22Rv1 (cell line): ENCODE measurements around the gene F13A1.

Experiments
- ZFX ChIP-seq: fragments of 450-650 bp; IDR thresholded peaks from 2 replicates; pipeline ENCODE4 v1.6.1; 2017; ENCODE audit warnings: antibody characterized with exemption, borderline replicate concordance
- TF ChIP-seq, protein P1 (sequence below): fragments of 450-650 bp; IDR thresholded peaks from 2 replicates; pipeline ENCODE4 v1.5.1; 2017; ENCODE audit warnings: mild to moderate bottlenecking

DNA sequence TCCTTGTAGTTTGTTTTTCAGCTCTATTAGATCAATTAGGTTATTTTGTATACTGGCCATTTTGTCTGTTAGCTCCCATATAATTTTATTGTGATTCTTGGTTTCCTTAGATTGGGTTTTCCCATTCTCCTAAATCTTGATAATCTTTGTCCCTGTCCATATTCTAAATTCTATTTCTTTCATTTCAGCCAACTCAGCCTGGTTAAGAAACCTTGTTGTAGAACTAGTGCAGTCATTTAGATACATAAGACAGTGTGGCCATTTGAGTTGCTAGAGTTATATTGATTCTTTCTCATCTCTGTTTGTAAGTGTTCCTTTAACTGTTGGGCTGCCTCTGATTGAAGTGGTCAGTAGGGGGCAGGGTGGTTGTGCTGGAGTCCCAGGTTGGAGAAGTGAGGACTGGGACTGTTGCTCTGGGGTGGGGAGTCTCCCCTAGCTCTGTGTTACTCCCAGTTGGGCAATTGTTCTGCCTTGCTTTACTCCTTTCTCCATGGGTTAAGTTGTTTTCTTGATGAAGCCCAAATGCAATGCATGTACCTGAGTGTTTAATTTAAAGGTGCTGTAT, 214.9 kb downstream of the F13A1 start:
- TF ChIP-seq, protein P1, sequence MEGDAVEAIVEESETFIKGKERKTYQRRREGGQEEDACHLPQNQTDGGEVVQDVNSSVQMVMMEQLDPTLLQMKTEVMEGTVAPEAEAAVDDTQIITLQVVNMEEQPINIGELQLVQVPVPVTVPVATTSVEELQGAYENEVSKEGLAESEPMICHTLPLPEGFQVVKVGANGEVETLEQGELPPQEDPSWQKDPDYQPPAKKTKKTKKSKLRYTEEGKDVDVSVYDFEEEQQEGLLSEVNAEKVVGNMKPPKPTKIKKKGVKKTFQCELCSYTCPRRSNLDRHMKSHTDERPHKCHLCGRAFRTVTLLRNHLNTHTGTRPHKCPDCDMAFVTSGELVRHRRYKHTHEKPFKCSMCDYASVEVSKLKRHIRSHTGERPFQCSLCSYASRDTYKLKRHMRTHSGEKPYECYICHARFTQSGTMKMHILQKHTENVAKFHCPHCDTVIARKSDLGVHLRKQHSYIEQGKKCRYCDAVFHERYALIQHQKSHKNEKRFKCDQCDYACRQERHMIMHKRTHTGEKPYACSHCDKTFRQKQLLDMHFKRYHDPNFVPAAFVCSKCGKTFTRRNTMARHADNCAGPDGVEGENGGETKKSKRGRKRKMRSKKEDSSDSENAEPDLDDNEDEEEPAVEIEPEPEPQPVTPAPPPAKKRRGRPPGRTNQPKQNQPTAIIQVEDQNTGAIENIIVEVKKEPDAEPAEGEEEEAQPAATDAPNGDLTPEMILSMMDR = peak; percentile 26
- no peak for TF ChIP-seq ZFX
